Dermis blood vessel endothelial cell (primary cell): ENCODE results near the gene LGR6. TPM values are rescaled to one million over a fixed set of nuclear protein-coding genes. Genes with fewer than 3 reads are reported as not detected.

Experiments used
- DNase-seq: peaks from one replicate; pipeline ENCODE4 v3.0.0; 2010
- total RNA-seq: library from RNA; depleted of rRNA; stranded (reverse); fragments of >200 nt; gene quantifications from 2 replicates; pipeline ENCODE4 v1.2.3, GENCODE V29; 2014

LGR6 gene
- total RNA-seq, 1 donor from 2014 or later, result not detected

GRCh38 chr1:202201266-202201665 lies 7.7 kb downstream of the LGR6 start:
- DNase-seq, result no peak

GRCh38 chr1:202201971-202202370 lies 8.4 kb downstream of the LGR6 start:
- no peak for DNase-seq

GRCh38 chr1:202202500-202203168 lies 9.0 kb downstream of the LGR6 start:
- no peak for DNase-seq

- DNase-seq, result no peak
Observed at GRCh38 chr1:202203238-202204039, 9.8 kb downstream of the LGR6 start.

- DNase-seq, result no peak
Observed at GRCh38 chr1:202204065-202204464, 10.5 kb downstream of the LGR6 start.

- peak; percentile 30 for DNase-seq
Observed at GRCh38 chr1:202205523-202206190, 12.1 kb downstream of the LGR6 start.

- DNase-seq, result peak; percentile 71
Observed at GRCh38 chr1:202207292-202207691, 13.7 kb downstream of the LGR6 start.

GRCh38 chr1:202208351-202208857 lies 14.8 kb downstream of the LGR6 start:
- DNase-seq, result no peak

- no peak for DNase-seq
Observed at GRCh38 chr1:202210385-202210784, 16.8 kb downstream of the LGR6 start.

GRCh38 chr1:202210969-202211368 lies 17.4 kb downstream of the LGR6 start:
- no peak for DNase-seq

GRCh38 chr1:202212787-202213186 lies 19.2 kb downstream of the LGR6 start:
- no peak for DNase-seq

- no peak for DNase-seq
Observed at GRCh38 chr1:202213361-202214088, 19.9 kb downstream of the LGR6 start.

GRCh38 chr1:202214089-202214843 lies 20.7 kb downstream of the LGR6 start:
- no peak for DNase-seq

GRCh38 chr1:202215472-202216130 lies 22.0 kb downstream of the LGR6 start:
- no peak for DNase-seq

GRCh38 chr1:202216691-202217090 lies 23.1 kb downstream of the LGR6 start:
- no peak for DNase-seq

GRCh38 chr1:202217516-202217915 lies 23.9 kb downstream of the LGR6 start:
- no peak for DNase-seq

- no peak for DNase-seq
Observed at GRCh38 chr1:202217951-202218350, 24.4 kb downstream of the LGR6 start.

- no peak for DNase-seq
Observed at GRCh38 chr1:202220733-202221132, 27.1 kb downstream of the LGR6 start.

- no peak for DNase-seq
Observed at GRCh38 chr1:202221911-202222909, 28.6 kb downstream of the LGR6 start.
